Karpas-422 (cell line): Measurements from ENCODE around the gene TRPM3. TPM values are rescaled to one million over a fixed set of nuclear protein-coding genes. Genes with fewer than 3 reads are reported as not detected.

ENCODE experiments used
- DNase-seq: peaks from one replicate; pipeline ENCODE4 v3.0.0-alpha.2; 2015
- H2AFZ ChIP-seq: fragments of 200-600 bp; sonication (generic); 2 replicates; pipeline ENCODE4 v1.6.1; 2014; ENCODE audit warnings: antibody characterized with exemption, low read length, mixed read lengths
- H3K27ac ChIP-seq: fragments of 200-600 bp; sonication (generic); 2 replicates; pipeline ENCODE4 v1.5.1; 2014; ENCODE audit warnings: mild to moderate bottlenecking, low read length, moderate library complexity
- H3K27me3 ChIP-seq: fragments of 200-600 bp; sonication (generic); 2 replicates; pipeline ENCODE4 v1.6.1; 2014; ENCODE audit warnings: low read length, mixed read lengths
- H3K36me3 ChIP-seq: fragments of 200-600 bp; sonication (generic); 2 replicates; pipeline ENCODE4 v1.6.1; 2014; ENCODE audit warnings: low read length, mixed read lengths; ENCODE audit not compliant: insufficient read depth
- H3K4me1 ChIP-seq: fragments of 200-600 bp; sonication (generic); 2 replicates; pipeline ENCODE4 v1.6.1; 2014; ENCODE audit warnings: mild to moderate bottlenecking, low read length, mixed read lengths
- H3K4me2 ChIP-seq: fragments of 200-600 bp; sonication (generic); 2 replicates; pipeline ENCODE4 v1.6.1; 2014; ENCODE audit warnings: low read length, low read depth, mild to moderate bottlenecking; ENCODE audit not compliant: poor library complexity, severe bottlenecking
- H3K4me3 ChIP-seq: fragments of 200-600 bp; sonication (generic); 2 replicates; pipeline ENCODE4 v1.5.1; 2014; ENCODE audit warnings: mild to moderate bottlenecking, antibody characterized with exemption, low read length, mixed read lengths
- H3K79me2 ChIP-seq: fragments of 200-600 bp; sonication (generic); 2 replicates; pipeline ENCODE4 v1.6.1; 2014; ENCODE audit warnings: mild to moderate bottlenecking, low read length, mixed read lengths
- H3K9ac ChIP-seq: fragments of 200-600 bp; sonication (generic); 2 replicates; pipeline ENCODE4 v1.6.0; 2014; ENCODE audit warnings: low read length
- H3K9me2 ChIP-seq: fragments of 200-600 bp; sonication (generic), shearing (Covaris generic); replicated peaks from 2 replicates; pipeline ENCODE4 v1.6.0; 2014; ENCODE audit warnings: mild to moderate bottlenecking, low read length, moderate library complexity; ENCODE audit not compliant: insufficient read depth
- H3K9me3 ChIP-seq: fragments of 300-700, 200-600 bp; sonication (generic); 2 replicates; pipeline ENCODE4 v1.6.1; 2014; ENCODE audit warnings: low read length, mixed read lengths
- H4K20me1 ChIP-seq: fragments of 200-600 bp; sonication (generic); 2 replicates; pipeline ENCODE4 v1.6.1; 2014; ENCODE audit warnings: mild to moderate bottlenecking, antibody characterized with exemption, low read length, low read depth; ENCODE audit not compliant: insufficient read depth
- total RNA-seq: library from RNA; depleted of rRNA; stranded (reverse); fragments of >200 nt; shearing (Covaris generic); gene quantifications from 2 replicates; pipeline ENCODE4 v1.2.3, GENCODE V29; 2014; ENCODE audit warnings: low replicate concordance

The TRPM3 gene
- total RNA-seq, 1 experiment from 2014 or later: not detected

DNA sequence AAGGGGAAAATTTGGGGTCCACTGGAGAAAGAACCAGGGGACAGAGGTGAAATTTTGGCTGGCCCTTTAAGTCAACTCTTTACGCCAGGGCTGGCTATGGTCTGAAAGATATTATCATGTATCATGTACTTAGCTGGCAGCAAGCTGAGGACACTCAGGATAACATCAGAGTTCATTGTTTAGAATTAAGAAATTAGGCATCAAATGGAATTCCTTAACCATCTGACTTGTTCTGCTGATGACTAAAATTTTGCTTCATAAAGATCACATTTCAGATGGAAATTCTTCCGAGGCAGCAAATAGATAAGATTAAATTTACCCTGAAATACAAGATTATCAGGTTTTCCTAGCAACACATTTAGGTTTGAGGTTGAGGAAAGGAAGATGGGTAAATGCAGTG is 437.6 kb downstream of the TRPM3 start:
- no peaks in the 10 kb centered on the region for H3K4me1 ChIP-seq
- H3K9me2 ChIP-seq: no peaks in the 10 kb centered on the region
- no peak overlapping the region for H3K9ac ChIP-seq
- DNase-seq: no peak
- H3K36me3 ChIP-seq: no peaks in the 10 kb centered on the region
- H3K9me3 ChIP-seq: no peaks in the 10 kb centered on the region
- H3K4me3 ChIP-seq: no peak overlapping the region
- no peaks in the 10 kb centered on the region for H4K20me1 ChIP-seq
- no peaks in the 10 kb centered on the region for H3K27me3 ChIP-seq
- H3K4me2 ChIP-seq: no peak overlapping the region
- H3K27ac ChIP-seq: no peak overlapping the region
- no peak overlapping the region for H2AFZ ChIP-seq
- no peaks in the 10 kb centered on the region for H3K79me2 ChIP-seq

DNA sequence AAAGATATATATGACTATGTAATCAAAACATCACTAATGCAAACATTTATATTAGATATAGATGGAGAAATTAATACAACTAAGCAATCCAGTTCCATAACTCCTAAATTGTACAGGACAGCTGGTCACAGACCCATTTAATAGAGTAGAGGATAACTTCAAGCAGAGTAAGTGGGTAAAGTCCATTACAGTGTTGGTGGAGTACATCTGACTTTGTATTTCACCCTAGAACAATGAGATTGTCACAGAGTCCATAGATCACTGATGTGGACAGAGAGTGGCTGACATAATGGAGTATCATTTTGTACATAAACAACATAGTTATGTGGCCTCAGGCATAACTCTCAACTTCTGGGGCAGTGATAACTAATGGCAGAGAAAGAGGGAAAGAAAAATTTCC is 439.1 kb downstream of the TRPM3 start:
- H4K20me1 ChIP-seq: no peaks in the 10 kb centered on the region
- no peaks in the 10 kb centered on the region for H3K27me3 ChIP-seq
- no peak overlapping the region for H2AFZ ChIP-seq
- no peak for DNase-seq
- no peak overlapping the region for H3K4me2 ChIP-seq
- H3K27ac ChIP-seq: no peak overlapping the region
- no peak overlapping the region for H3K9ac ChIP-seq
- H3K4me1 ChIP-seq: no peaks in the 10 kb centered on the region
- H3K9me2 ChIP-seq: no peaks in the 10 kb centered on the region
- no peaks in the 10 kb centered on the region for H3K9me3 ChIP-seq
- H3K4me3 ChIP-seq: no peak overlapping the region
- no peaks in the 10 kb centered on the region for H3K79me2 ChIP-seq
- H3K36me3 ChIP-seq: no peaks in the 10 kb centered on the region

DNA sequence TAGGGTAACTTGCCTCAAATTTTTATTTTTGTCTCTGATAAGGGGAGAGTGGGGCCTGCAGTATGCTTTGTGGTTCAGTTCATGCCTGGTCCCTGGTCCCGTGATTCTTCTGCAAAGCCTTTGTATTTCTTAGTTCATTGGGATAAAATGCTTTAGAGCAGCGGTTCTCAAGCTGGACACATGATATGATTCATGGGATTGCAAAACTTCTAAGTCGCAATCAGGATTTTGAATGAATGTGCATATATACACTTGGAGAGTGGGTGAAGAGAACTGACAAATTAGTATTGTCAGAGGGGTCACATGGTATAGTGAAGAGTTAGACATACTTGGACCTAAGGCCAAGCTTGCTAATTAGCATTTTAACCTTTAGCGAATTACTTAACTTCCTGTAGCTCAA is 441.6 kb downstream of the TRPM3 start:
- DNase-seq: no peak
- Histone ChIP-seq H3K36me3 (no peaks in the 10 kb centered on the region), H3K4me2 (no peak overlapping the region), H3K27ac (no peak overlapping the region), H3K9me2 (no peaks in the 10 kb centered on the region), H3K27me3 (no peaks in the 10 kb centered on the region), H2AFZ (no peak overlapping the region), H3K4me3 (no peak overlapping the region), H3K9ac (no peak overlapping the region), H3K79me2 (no peaks in the 10 kb centered on the region), H3K4me1 (no peaks in the 10 kb centered on the region), H3K9me3 (no peaks in the 10 kb centered on the region), H4K20me1 (no peaks in the 10 kb centered on the region)

DNA sequence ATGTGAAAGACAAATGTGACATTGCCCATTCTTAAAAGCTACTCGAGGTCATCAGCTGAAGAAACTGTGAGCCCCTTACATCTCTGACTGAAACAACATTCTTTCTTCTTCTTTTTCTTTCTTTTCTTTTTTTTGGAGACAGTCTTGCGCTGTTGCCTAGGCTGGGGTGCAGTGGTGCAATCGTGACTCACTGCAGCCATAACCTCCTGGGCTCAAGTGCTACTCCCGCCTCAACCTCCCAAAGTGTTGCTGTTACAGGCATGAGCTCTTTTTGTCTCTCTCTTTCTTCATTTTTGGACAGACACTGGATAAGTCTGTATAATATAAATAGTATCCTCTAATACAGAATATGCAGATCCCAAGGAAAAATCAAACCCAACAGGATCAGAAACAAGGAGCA is 443.3 kb downstream of the TRPM3 start:
- H4K20me1 ChIP-seq: no peaks in the 10 kb centered on the region
- H3K27me3 ChIP-seq: no peaks in the 10 kb centered on the region
- H3K79me2 ChIP-seq: no peaks in the 10 kb centered on the region
- DNase-seq: no peak
- H3K27ac ChIP-seq: no peak overlapping the region
- no peak overlapping the region for H3K4me3 ChIP-seq
- no peak overlapping the region for H3K4me2 ChIP-seq
- no peaks in the 10 kb centered on the region for H3K9me2 ChIP-seq
- no peaks in the 10 kb centered on the region for H3K4me1 ChIP-seq
- no peaks in the 10 kb centered on the region for H3K36me3 ChIP-seq
- no peaks in the 10 kb centered on the region for H3K9me3 ChIP-seq
- H3K9ac ChIP-seq: no peak overlapping the region
- H2AFZ ChIP-seq: no peak overlapping the region

DNA sequence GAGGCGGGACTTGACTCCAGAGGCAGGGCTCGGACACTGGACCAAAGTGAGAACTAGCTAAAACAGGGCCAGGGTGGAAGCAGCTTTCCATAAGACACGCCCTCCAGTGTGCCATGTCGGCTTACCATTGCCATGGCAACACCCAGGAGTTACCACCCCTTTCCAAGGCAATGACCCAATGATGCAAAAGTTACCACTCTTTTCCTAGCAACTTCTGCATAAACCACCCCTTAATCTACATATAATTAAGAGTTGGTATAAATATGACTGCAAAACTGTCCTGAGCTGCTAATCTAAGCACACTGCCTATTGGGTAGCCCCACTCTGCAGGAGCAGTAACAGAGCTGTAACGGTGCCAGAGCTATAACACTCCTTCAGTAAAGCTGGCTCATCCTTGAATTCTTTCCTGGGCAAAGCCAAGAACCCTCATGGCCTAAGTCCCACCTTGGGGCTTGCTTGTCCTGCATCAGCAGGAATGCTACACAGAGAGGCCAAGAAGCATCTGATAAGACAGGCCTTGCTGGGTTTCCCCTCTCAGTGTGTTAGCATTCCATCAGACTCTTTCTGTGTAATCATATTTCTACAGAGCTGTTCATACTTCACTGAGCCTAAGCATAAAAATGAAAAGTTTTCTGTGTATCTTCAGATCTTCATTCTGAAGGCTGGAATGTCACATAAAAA is 444.2 kb downstream of the TRPM3 start:
- H3K4me2 ChIP-seq: no peak overlapping the region
- no peak overlapping the region for H3K9ac ChIP-seq
- H3K4me3 ChIP-seq: no peak overlapping the region
- no peaks in the 10 kb centered on the region for H3K79me2 ChIP-seq
- no peak overlapping the region for H2AFZ ChIP-seq
- no peaks in the 10 kb centered on the region for H3K9me3 ChIP-seq
- DNase-seq: no peak
- H3K4me1 ChIP-seq: no peaks in the 10 kb centered on the region
- H3K9me2 ChIP-seq: no peaks in the 10 kb centered on the region
- H3K27ac ChIP-seq: no peak overlapping the region
- H3K36me3 ChIP-seq: no peaks in the 10 kb centered on the region
- H3K27me3 ChIP-seq: no peaks in the 10 kb centered on the region
- no peaks in the 10 kb centered on the region for H4K20me1 ChIP-seq

DNA sequence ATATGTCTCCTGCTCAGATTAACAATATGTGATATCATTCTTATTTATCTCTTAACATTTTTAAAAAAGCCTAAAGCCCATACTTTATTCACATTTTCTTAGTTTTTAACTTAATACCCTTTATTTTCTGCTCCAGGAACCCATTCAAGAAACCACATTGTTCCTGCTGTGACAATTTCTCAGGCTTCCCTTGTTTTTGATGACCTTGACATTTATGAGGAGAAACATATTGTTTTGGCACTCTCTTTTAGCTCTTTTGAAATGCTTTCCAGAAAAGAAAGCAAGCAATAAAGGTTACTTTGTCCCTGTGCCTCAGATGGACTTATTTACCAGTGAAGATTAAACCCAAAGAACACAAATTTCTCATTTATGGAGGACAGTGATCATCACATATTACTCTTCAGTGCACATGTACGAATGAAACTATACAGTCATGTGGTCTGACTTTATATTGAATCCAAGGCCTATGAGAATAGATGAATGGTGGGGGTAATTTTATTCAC is 445.5 kb downstream of the TRPM3 start:
- Histone ChIP-seq H3K36me3 (no peaks in the 10 kb centered on the region), H3K4me2 (no peak overlapping the region), H2AFZ (no peak overlapping the region), H3K79me2 (no peaks in the 10 kb centered on the region), H3K4me1 (no peaks in the 10 kb centered on the region), H3K4me3 (no peak overlapping the region), H4K20me1 (no peaks in the 10 kb centered on the region), H3K9me2 (no peaks in the 10 kb centered on the region), H3K9me3 (no peaks in the 10 kb centered on the region), H3K9ac (no peak overlapping the region), H3K27me3 (no peaks in the 10 kb centered on the region), H3K27ac (no peak overlapping the region)
- no peak for DNase-seq

DNA sequence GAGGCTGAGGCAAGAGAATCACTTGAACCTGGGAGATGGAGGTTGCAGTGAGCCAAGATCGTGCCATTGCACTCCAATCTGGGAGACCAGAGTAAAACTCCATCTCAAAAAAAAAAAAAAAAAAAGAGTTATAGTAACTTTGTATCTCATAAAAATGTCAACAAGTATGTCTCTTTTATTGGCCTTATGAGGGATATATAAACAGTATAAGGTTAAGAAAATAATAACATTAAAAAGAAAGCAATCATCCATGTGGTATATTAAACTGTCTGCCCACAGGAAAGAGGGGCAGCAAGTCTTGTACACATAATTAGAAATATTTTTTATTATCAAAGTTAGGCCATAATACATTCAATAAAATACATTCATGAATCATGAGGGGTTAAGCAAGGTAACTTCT is 447.6 kb downstream of the TRPM3 start:
- H3K36me3 ChIP-seq: no peaks in the 10 kb centered on the region
- no peaks in the 10 kb centered on the region for H3K79me2 ChIP-seq
- H3K9me2 ChIP-seq: no peaks in the 10 kb centered on the region
- H4K20me1 ChIP-seq: no peaks in the 10 kb centered on the region
- H3K4me3 ChIP-seq: no peak overlapping the region
- no peak overlapping the region for H3K4me2 ChIP-seq
- no peaks in the 10 kb centered on the region for H3K9me3 ChIP-seq
- no peaks in the 10 kb centered on the region for H3K4me1 ChIP-seq
- no peak for DNase-seq
- H3K9ac ChIP-seq: no peak overlapping the region
- no peak overlapping the region for H2AFZ ChIP-seq
- no peak overlapping the region for H3K27ac ChIP-seq
- no peaks in the 10 kb centered on the region for H3K27me3 ChIP-seq

GRCh38 chr9:70672161-70672649 is 449.2 kb downstream of the TRPM3 start:
- Histone ChIP-seq H3K9me2 (no peaks in the 10 kb centered on the region), H3K27me3 (no peaks in the 10 kb centered on the region), H3K79me2 (no peaks in the 10 kb centered on the region), H3K4me2 (no peak overlapping the region), H2AFZ (no peak overlapping the region), H4K20me1 (no peaks in the 10 kb centered on the region), H3K4me3 (no peak overlapping the region), H3K9ac (no peak overlapping the region), H3K36me3 (no peaks in the 10 kb centered on the region), H3K9me3 (no peaks in the 10 kb centered on the region), H3K27ac (no peak overlapping the region), H3K4me1 (no peaks in the 10 kb centered on the region)
- no peak for DNase-seq
